ENCODE results near the gene ARID2.

ARID2 gene

GRCh38 chr12:45781080-45781479, 51.6 kb downstream of the ARID2 start:
- H3K4me2 ChIP-seq: no peak overlapping the region
- H3K36me3 ChIP-seq (ENCODE audit: insufficient read depth): no peaks in the 10 kb centered on the region
- 0 out of 2 replicates have a peak, but pooled peaks cover 5% of the 10 kb centered on the region for H4K20me1 ChIP-seq (ENCODE audit: insufficient read depth)
- no peak for TF ChIP-seq CTCF (conservative IDR thresholded peaks at IDR 0.05; ENCODE audit: low read depth, low read length)
- H3K27ac ChIP-seq: no peak overlapping the region
- no peaks in the 10 kb centered on the region for H3K4me1 ChIP-seq (ENCODE audit: low read depth, poor library complexity, severe bottlenecking)
- no peak overlapping the region for H2AFZ ChIP-seq (ENCODE audit: low read depth)
- H3K79me2 ChIP-seq (ENCODE audit: insufficient read depth, low read depth): peaks cover 57% of the 10 kb centered on the region; the same call in 1 of the 2 replicates
- no peak overlapping the region for H3K4me3 ChIP-seq (IDR thresholded peaks at IDR 0.05; ENCODE audit: insufficient read depth, low read depth, low read length)
- no peaks in the 10 kb centered on the region for H3K27me3 ChIP-seq (ENCODE audit: insufficient read depth, low read depth)
- no peak overlapping the region for H3K9ac ChIP-seq

GRCh38 chr12:45785315-45785714, 55.8 kb downstream of the ARID2 start:
- no peaks in the 10 kb centered on the region for H3K4me1 ChIP-seq (ENCODE audit: low read depth, poor library complexity, severe bottlenecking)
- peaks cover 11% of the 10 kb centered on the region for H4K20me1 ChIP-seq (ENCODE audit: insufficient read depth)
- H3K9ac ChIP-seq: no peak overlapping the region
- no peaks in the 10 kb centered on the region for H3K27me3 ChIP-seq (ENCODE audit: insufficient read depth, low read depth)
- no peak overlapping the region for H3K27ac ChIP-seq
- H2AFZ ChIP-seq (ENCODE audit: low read depth): no peak overlapping the region
- no peak for TF ChIP-seq CTCF (conservative IDR thresholded peaks at IDR 0.05; ENCODE audit: low read depth, low read length)
- H3K4me2 ChIP-seq: no peak overlapping the region
- H3K4me3 ChIP-seq (IDR thresholded peaks at IDR 0.05; ENCODE audit: insufficient read depth, low read depth, low read length): no peak overlapping the region
- H3K36me3 ChIP-seq (ENCODE audit: insufficient read depth): no peaks in the 10 kb centered on the region
- peaks cover 62% of the 10 kb centered on the region; the same call in 1 of the 2 replicates for H3K79me2 ChIP-seq (ENCODE audit: insufficient read depth, low read depth)

- no peaks in the 10 kb centered on the region for H3K4me1 ChIP-seq (ENCODE audit: low read depth, poor library complexity, severe bottlenecking)
- no peaks in the 10 kb centered on the region for H3K27me3 ChIP-seq (ENCODE audit: insufficient read depth, low read depth)
- no peak overlapping the region for H3K27ac ChIP-seq
- H3K9ac ChIP-seq: no peak overlapping the region
- no peak for TF ChIP-seq CTCF (conservative IDR thresholded peaks at IDR 0.05; ENCODE audit: low read depth, low read length)
- H3K36me3 ChIP-seq (ENCODE audit: insufficient read depth): no peaks in the 10 kb centered on the region
- no peak overlapping the region for H3K4me2 ChIP-seq
- H4K20me1 ChIP-seq (ENCODE audit: insufficient read depth): peaks cover 12% of the 10 kb centered on the region
- H3K4me3 ChIP-seq (IDR thresholded peaks at IDR 0.05; ENCODE audit: insufficient read depth, low read depth, low read length): no peak overlapping the region
- peaks cover 69% of the 10 kb centered on the region; the same call in 1 of the 2 replicates for H3K79me2 ChIP-seq (ENCODE audit: insufficient read depth, low read depth)
- no peak overlapping the region for H2AFZ ChIP-seq (ENCODE audit: low read depth)
Measured at GRCh38 chr12:45789025-45789424, 59.5 kb downstream of the ARID2 start.

- H2AFZ ChIP-seq (ENCODE audit: low read depth): no peak overlapping the region
Measured at GRCh38 chr12:45794422-45794821, 64.9 kb downstream of the ARID2 start.

More at GRCh38 chr12:45794422-45794821, 64.9 kb downstream of the ARID2 start:
- no peaks in the 10 kb centered on the region for H3K27me3 ChIP-seq (ENCODE audit: insufficient read depth, low read depth)
- H4K20me1 ChIP-seq (ENCODE audit: insufficient read depth): peaks cover 11% of the 10 kb centered on the region
- H3K9ac ChIP-seq: no peak overlapping the region
- no peak for TF ChIP-seq CTCF (conservative IDR thresholded peaks at IDR 0.05; ENCODE audit: low read depth, low read length)
- no peak overlapping the region for H3K4me2 ChIP-seq
- H3K36me3 ChIP-seq (ENCODE audit: insufficient read depth): no peaks in the 10 kb centered on the region
- no peaks in the 10 kb centered on the region for H3K4me1 ChIP-seq (ENCODE audit: low read depth, poor library complexity, severe bottlenecking)
- no peak overlapping the region for H3K4me3 ChIP-seq (IDR thresholded peaks at IDR 0.05; ENCODE audit: insufficient read depth, low read depth, low read length)
- H3K79me2 ChIP-seq (ENCODE audit: insufficient read depth, low read depth): peaks cover 57% of the 10 kb centered on the region; the same call in 1 of the 2 replicates
- H3K27ac ChIP-seq: no peak overlapping the region

All from KMS-11 (cell line).